ENCODE data around the gene TMEM242. TPM values are rescaled to one million over a fixed set of nuclear protein-coding genes. Genes with fewer than 3 reads are reported as not detected.
A peak's percentile ranks its signal among the peaks of the same experiment; 100 is the strongest.
"Not testable (repeated sequence)": the region's sequence is repeated elsewhere in the genome, so short reads cannot be mapped to it uniquely, and the experiment has no call there.

Gene TMEM242
- total RNA-seq, 2 donors from 2014 or later, result 10.8 to 11.7 TPM

- Histone ChIP-seq H3K9me3 (ENCODE audit: control insufficient read depth, low read length) (no peaks in the 10 kb centered on the region), H3K27ac (ENCODE audit: low read depth, low read length) (no peak overlapping the region), H3K4me3 (ENCODE audit: low read length) (no peak overlapping the region), H3K4me1 (ENCODE audit: control insufficient read depth, insufficient read depth, low read length) (no peaks in the 10 kb centered on the region), H3K36me3 (ENCODE audit: control insufficient read depth, insufficient read depth, low read length) (peaks cover 52% of the 10 kb centered on the region), H3K9ac (ENCODE audit: extremely low read depth, low read length, poor library complexity, severe bottlenecking) (no peak overlapping the region), H3K27me3 (ENCODE audit: control insufficient read depth, insufficient read depth, low read length, poor library complexity, severe bottlenecking) (no peaks in the 10 kb centered on the region)
- H3K4me1 Mint-ChIP-seq, result no peaks in the 10 kb centered on the region
- WGBS, 2 experiments (ENCODE audit: insufficient coverage in 1 of 2, insufficient read length in 1 of 2), result 51 to 63% methylated on average over 6 to 7 of the region's 7 CpGs
- peak; percentile 91 for TF ChIP-seq CTCF (conservative IDR thresholded peaks at IDR 0.05)
- peaks cover 41% of the 10 kb centered on the region for H3K36me3 Mint-ChIP-seq (ENCODE audit: low read depth)
- no peaks in the 10 kb centered on the region for H3K9me3 Mint-ChIP-seq
- no peaks in the 10 kb centered on the region for H3K27me3 Mint-ChIP-seq (ENCODE audit: insufficient read depth)
- no peak overlapping the region for H3K4me3 Mint-ChIP-seq
- no peak overlapping the region for H3K27ac Mint-ChIP-seq
- DNase-seq, result no peak
Observed at GRCh38 chr6:157314705-157315321, 8.5 kb downstream of the TMEM242 start.

GRCh38 chr6:157313531-157314467, 9.5 kb downstream of the TMEM242 start:
- WGBS, 2 experiments (ENCODE audit: insufficient coverage in 1 of 2, insufficient read length in 1 of 2), result 91 to 92% methylated on average over 24 to 29 of the region's 29 CpGs
- Mint-ChIP-seq H3K4me3 (no peak overlapping the region), H3K27ac (no peak overlapping the region), H3K36me3 (ENCODE audit: low read depth) (peaks cover 41% of the 10 kb centered on the region), H3K4me1 (no peaks in the 10 kb centered on the region), H3K27me3 (ENCODE audit: insufficient read depth) (no peaks in the 10 kb centered on the region), H3K9me3 (no peaks in the 10 kb centered on the region)
- H3K27me3 ChIP-seq (ENCODE audit: control insufficient read depth, insufficient read depth, low read length, poor library complexity, severe bottlenecking), result no peaks in the 10 kb centered on the region
- H3K9ac ChIP-seq (ENCODE audit: extremely low read depth, low read length, poor library complexity, severe bottlenecking), result no peak overlapping the region
- no peaks in the 10 kb centered on the region for H3K9me3 ChIP-seq (ENCODE audit: control insufficient read depth, low read length)
- H3K27ac ChIP-seq (ENCODE audit: low read depth, low read length), result no peak overlapping the region
- H3K36me3 ChIP-seq (ENCODE audit: control insufficient read depth, insufficient read depth, low read length), result peaks cover 43% of the 10 kb centered on the region
- TF ChIP-seq CTCF (conservative IDR thresholded peaks at IDR 0.05), result no peak
- no peak overlapping the region for H3K4me3 ChIP-seq (ENCODE audit: low read length)
- no peaks in the 10 kb centered on the region for H3K4me1 ChIP-seq (ENCODE audit: control insufficient read depth, insufficient read depth, low read length)
- DNase-seq, result no peak

GRCh38 chr6:157312757-157313156, 10.6 kb downstream of the TMEM242 start:
- Mint-ChIP-seq H3K27me3 (ENCODE audit: insufficient read depth) (no peaks in the 10 kb centered on the region), H3K27ac (no peak overlapping the region), H3K36me3 (ENCODE audit: low read depth) (peaks cover 37% of the 10 kb centered on the region), H3K4me1 (peaks cover 7% of the 10 kb centered on the region), H3K4me3 (no peak overlapping the region), H3K9me3 (no peaks in the 10 kb centered on the region)
- WGBS, 2 experiments (ENCODE audit: insufficient coverage in 1 of 2, insufficient read length in 1 of 2), result 72 to 79% methylated on average over 9 of the region's 9 CpGs
- Histone ChIP-seq H3K27me3 (ENCODE audit: control insufficient read depth, insufficient read depth, low read length, poor library complexity, severe bottlenecking) (no peaks in the 10 kb centered on the region), H3K9ac (ENCODE audit: extremely low read depth, low read length, poor library complexity, severe bottlenecking) (no peak overlapping the region), H3K4me3 (ENCODE audit: low read length) (no peak overlapping the region), H3K4me1 (ENCODE audit: control insufficient read depth, insufficient read depth, low read length) (peaks cover 4% of the 10 kb centered on the region), H3K27ac (ENCODE audit: low read depth, low read length) (no peak overlapping the region), H3K36me3 (ENCODE audit: control insufficient read depth, insufficient read depth, low read length) (peaks cover 35% of the 10 kb centered on the region), H3K9me3 (ENCODE audit: control insufficient read depth, low read length) (no peaks in the 10 kb centered on the region)
- no peak for TF ChIP-seq CTCF (conservative IDR thresholded peaks at IDR 0.05)
- DNase-seq, result no peak

- Histone ChIP-seq H3K36me3 (ENCODE audit: control insufficient read depth, insufficient read depth, low read length) (peaks cover 23% of the 10 kb centered on the region), H3K4me1 (ENCODE audit: control insufficient read depth, insufficient read depth, low read length) (peaks cover 11% of the 10 kb centered on the region)
- not testable (repeated sequence) for H3K9me3 Mint-ChIP-seq; H3K4me3 ChIP-seq (ENCODE audit: low read length); H3K27ac Mint-ChIP-seq; DNase-seq; H3K9me3 ChIP-seq (ENCODE audit: control insufficient read depth, low read length); H3K27ac ChIP-seq (ENCODE audit: low read depth, low read length); H3K4me3 Mint-ChIP-seq; H3K27me3 ChIP-seq (ENCODE audit: control insufficient read depth, insufficient read depth, low read length, poor library complexity, severe bottlenecking); H3K4me1 Mint-ChIP-seq; H3K9ac ChIP-seq (ENCODE audit: extremely low read depth, low read length, poor library complexity, severe bottlenecking); H3K27me3 Mint-ChIP-seq (ENCODE audit: insufficient read depth)
- WGBS, 2 experiments (ENCODE audit: insufficient coverage in 1 of 2, insufficient read length in 1 of 2), result 87 to 88% methylated on average over 3 to 4 of the region's 5 CpGs
- H3K36me3 Mint-ChIP-seq (ENCODE audit: low read depth), result peaks cover 30% of the 10 kb centered on the region
Observed at GRCh38 chr6:157310693-157311092, 12.6 kb downstream of the TMEM242 start.
